CD4-positive, alpha-beta T cell treated with Interleukin-6 for 4 hours (primary cell): ENCODE data around the gene CCDC27.
A peak's percentile ranks its signal among the peaks of the same experiment; 100 is the strongest.

Experiments used
- DNase-seq: peaks from one replicate; pipeline ENCODE4 v3.0.0-alpha.2; 2020; ENCODE audit warnings: mixed read lengths

Gene CCDC27

GRCh38 chr1:3721955-3722465, 30.2 kb upstream of the CCDC27 start:
- DNase-seq: no peak

GRCh38 chr1:3722846-3723245, 29.4 kb upstream of the CCDC27 start:
- DNase-seq: no peak

- peak; percentile 85 for DNase-seq
Measured at GRCh38 chr1:3724416-3725030, 27.7 kb upstream of the CCDC27 start.

GRCh38 chr1:3725366-3725765, 26.9 kb upstream of the CCDC27 start:
- no peak for DNase-seq

GRCh38 chr1:3727042-3727824, 25.0 kb upstream of the CCDC27 start:
- DNase-seq: no peak

- DNase-seq: no peak
Measured at GRCh38 chr1:3727825-3728776, 24.1 kb upstream of the CCDC27 start.

- DNase-seq: no peak
Measured at GRCh38 chr1:3729594-3730542, 22.4 kb upstream of the CCDC27 start.

GRCh38 chr1:3730543-3731247, 21.6 kb upstream of the CCDC27 start:
- no peak for DNase-seq

GRCh38 chr1:3731583-3732433, 20.4 kb upstream of the CCDC27 start:
- no peak for DNase-seq

- DNase-seq: no peak
Measured at GRCh38 chr1:3732434-3733093, 19.7 kb upstream of the CCDC27 start.

GRCh38 chr1:3733094-3733882, 19.0 kb upstream of the CCDC27 start:
- no peak for DNase-seq

GRCh38 chr1:3733883-3734589, 18.2 kb upstream of the CCDC27 start:
- no peak for DNase-seq

- no peak for DNase-seq
Measured at GRCh38 chr1:3734602-3735001, 17.6 kb upstream of the CCDC27 start.

- no peak for DNase-seq
Measured at GRCh38 chr1:3735027-3735681, 17.1 kb upstream of the CCDC27 start.

- DNase-seq: no peak
Measured at GRCh38 chr1:3735688-3736087, 16.6 kb upstream of the CCDC27 start.

- no peak for DNase-seq
Measured at GRCh38 chr1:3736131-3736561, 16.1 kb upstream of the CCDC27 start.

GRCh38 chr1:3736708-3737107, 15.5 kb upstream of the CCDC27 start:
- no peak for DNase-seq

GRCh38 chr1:3738943-3739342, 13.3 kb upstream of the CCDC27 start:
- no peak for DNase-seq
